Natural killer cell (primary cell): ENCODE measurements around the gene DIRAS1. TPM values are rescaled to one million over a fixed set of nuclear protein-coding genes. Genes with fewer than 3 reads are reported as not detected.

ENCODE experiments used
- ATAC-seq, 3 donors: fragments of 150-1000 bp in 2 of 3; fragments of 200-7000 bp in 1 of 3; cut with Tn5 transposase; 1 replicate in 1 of 3; 2 replicates in 2 of 3; pipeline ENCODE4 v1.10.0; 2021; ENCODE audit warnings: mild to moderate bottlenecking in 2 of 3, moderate library complexity in 2 of 3
- DNase-seq, 2 donors: peaks; one replicate each; pipeline versions ENCODE4 v3.0.0 to v3.0.0-alpha.2; 2013 to 2021; ENCODE audit warnings: mixed read lengths in 1 of 2
- H3K27ac ChIP-seq: one replicate; pipeline ENCODE4 v1.5.1; 2013; ENCODE audit warnings: mild to moderate bottlenecking, low read length
- H3K27me3 ChIP-seq: one replicate; pipeline ENCODE4 v1.6.1; 2013; ENCODE audit warnings: low read length; ENCODE audit not compliant: control insufficient read depth, insufficient read depth
- H3K36me3 ChIP-seq: one replicate; pipeline ENCODE4 v1.6.1; 2013; ENCODE audit warnings: low read length; ENCODE audit not compliant: control insufficient read depth, insufficient read depth
- H3K4me1 ChIP-seq: one replicate; pipeline ENCODE4 v1.6.1; 2013; ENCODE audit warnings: low read length; ENCODE audit not compliant: control insufficient read depth, insufficient read depth
- H3K4me3 ChIP-seq: one replicate; pipeline ENCODE4 v1.5.1; 2013; ENCODE audit warnings: low read length
- H3K9me3 ChIP-seq: one replicate; pipeline ENCODE4 v1.6.1; 2013; ENCODE audit warnings: low read length; ENCODE audit not compliant: control insufficient read depth, insufficient read depth
- H3K27ac Mint-ChIP-seq, 2 donors: one replicate each; pipeline ENCODE4 v1.8.0; 2022; ENCODE audit warnings: mild to moderate bottlenecking in 2 of 2, mixed read lengths in 2 of 2, moderate library complexity in 1 of 2
- H3K27me3 Mint-ChIP-seq, 2 donors: one replicate each; pipeline ENCODE4 v1.8.0; 2022; ENCODE audit warnings: low read depth in 2 of 2, mixed read lengths in 2 of 2
- H3K36me3 Mint-ChIP-seq: one replicate; pipeline ENCODE4 v1.8.0; 2022; ENCODE audit warnings: mixed read lengths
- H3K4me1 Mint-ChIP-seq, 2 donors: one replicate each; pipeline ENCODE4 v1.8.0; 2022; ENCODE audit warnings: mixed read lengths in 2 of 2
- H3K4me3 Mint-ChIP-seq: one replicate; pipeline ENCODE4 v1.8.0; 2022; ENCODE audit warnings: mild to moderate bottlenecking, moderate library complexity, mixed read lengths
- H3K9me3 Mint-ChIP-seq, 2 donors: one replicate each; pipeline ENCODE4 v1.8.0; 2022; ENCODE audit warnings: mixed read lengths in 2 of 2
- WGBS: methylation state at CpG from one replicate; pipeline ENCODE4 v1.1.7; 2013; ENCODE audit warnings: missing lambda C conversion rate; ENCODE audit not compliant: insufficient coverage; 5-methylcytosine and 5-hydroxymethylcytosine counted together
- intact Hi-C: fragments of 100-400 bp; cut with micrococcal nuclease; formaldehyde crosslinking; loops from one replicate; pipeline ENCODE4 v1.14.2; 2022
- total RNA-seq, 4 donors: library from RNA; stranded (reverse); fragments of 120-200 nt in 1 of 4; gene quantifications; one replicate each; pipeline versions ENCODE4 v1.2.3 to v1.2.4, GENCODE V29; 2013 to 2022
- TF ChIP-seq, protein P1 (sequence below): fragments of 200-600 bp; IDR thresholded peaks from one replicate; pipeline ENCODE4 v1.8.0; 2022; ENCODE audit warnings: antibody characterized with exemption

Gene DIRAS1
- total RNA-seq, 3 donors from 2014 or later (not counting 1 experiment from before 2014, with no cell fraction given): 0.12 to 0.48 (median 0.18) TPM

DNA sequence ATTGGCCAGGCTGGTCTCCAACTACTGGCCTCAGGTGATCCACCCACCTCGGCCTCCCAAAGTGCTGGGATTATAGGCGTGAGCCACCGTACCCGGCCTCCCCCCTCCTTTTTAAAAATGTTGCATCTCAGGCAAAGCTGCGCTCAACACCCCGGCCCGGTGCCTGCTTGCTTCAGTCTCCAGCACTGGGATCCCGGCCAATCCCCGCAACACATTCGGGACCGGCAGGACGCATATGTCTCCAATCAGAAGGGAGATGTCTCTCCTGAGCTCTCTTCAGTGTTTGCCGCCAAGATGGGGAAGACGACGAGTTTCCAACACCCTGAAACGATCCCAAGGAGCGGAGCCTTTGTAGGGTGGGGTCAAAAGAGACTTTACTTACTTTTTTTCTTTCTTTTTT lies 34.8 kb downstream of the DIRAS1 start:
- Mint-ChIP-seq H3K4me1 (no peaks in the 10 kb centered on the region), H3K36me3 (no peaks in the 10 kb centered on the region), H3K27me3 (no peaks in the 10 kb centered on the region), H3K4me3 (no peak overlapping the region), H3K9me3 (no peaks in the 10 kb centered on the region), H3K27ac (no peak overlapping the region)
- intact Hi-C loops: no loop called here
- Histone ChIP-seq H3K4me1 (peaks cover 4% of the 10 kb centered on the region), H3K4me3 (no peak overlapping the region), H3K36me3 (no peaks in the 10 kb centered on the region), H3K27me3 (no peaks in the 10 kb centered on the region), H3K27ac (no peak overlapping the region), H3K9me3 (no peaks in the 10 kb centered on the region)
- no peak for DNase-seq
- TF ChIP-seq, protein P1, sequence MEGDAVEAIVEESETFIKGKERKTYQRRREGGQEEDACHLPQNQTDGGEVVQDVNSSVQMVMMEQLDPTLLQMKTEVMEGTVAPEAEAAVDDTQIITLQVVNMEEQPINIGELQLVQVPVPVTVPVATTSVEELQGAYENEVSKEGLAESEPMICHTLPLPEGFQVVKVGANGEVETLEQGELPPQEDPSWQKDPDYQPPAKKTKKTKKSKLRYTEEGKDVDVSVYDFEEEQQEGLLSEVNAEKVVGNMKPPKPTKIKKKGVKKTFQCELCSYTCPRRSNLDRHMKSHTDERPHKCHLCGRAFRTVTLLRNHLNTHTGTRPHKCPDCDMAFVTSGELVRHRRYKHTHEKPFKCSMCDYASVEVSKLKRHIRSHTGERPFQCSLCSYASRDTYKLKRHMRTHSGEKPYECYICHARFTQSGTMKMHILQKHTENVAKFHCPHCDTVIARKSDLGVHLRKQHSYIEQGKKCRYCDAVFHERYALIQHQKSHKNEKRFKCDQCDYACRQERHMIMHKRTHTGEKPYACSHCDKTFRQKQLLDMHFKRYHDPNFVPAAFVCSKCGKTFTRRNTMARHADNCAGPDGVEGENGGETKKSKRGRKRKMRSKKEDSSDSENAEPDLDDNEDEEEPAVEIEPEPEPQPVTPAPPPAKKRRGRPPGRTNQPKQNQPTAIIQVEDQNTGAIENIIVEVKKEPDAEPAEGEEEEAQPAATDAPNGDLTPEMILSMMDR: no peak
- 89% methylated on average over 17 of the region's 17 CpGs for WGBS
- ATAC-seq: no peak

DNA sequence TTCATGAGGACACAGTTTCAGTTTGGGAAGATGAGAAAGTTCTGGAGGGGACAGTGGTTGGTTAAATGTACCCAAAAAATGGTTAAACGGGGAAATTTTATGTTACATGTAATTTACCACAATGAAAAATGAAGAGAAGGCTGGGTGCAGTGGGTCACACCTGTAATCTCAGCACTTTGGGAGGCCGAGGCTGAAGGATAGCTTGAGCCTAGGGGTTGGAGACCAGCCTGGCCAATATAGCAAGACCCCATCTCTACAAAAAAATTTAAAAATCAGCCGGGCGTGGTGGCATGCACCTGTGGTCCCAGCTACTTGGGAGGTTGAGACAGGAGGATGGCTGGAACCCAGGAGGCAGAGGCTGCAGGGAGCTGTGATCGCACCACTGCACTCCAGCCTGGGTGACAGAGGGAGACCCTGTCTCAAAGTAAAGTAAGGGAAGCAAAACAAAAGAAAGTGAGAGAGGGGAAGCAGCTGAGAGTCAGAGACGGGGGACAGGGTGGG lies 35.9 kb downstream of the DIRAS1 start:
- DNase-seq (no peak), ATAC-seq (no peak)
- Mint-ChIP-seq H3K4me1 (no peaks in the 10 kb centered on the region), H3K27ac (no peak overlapping the region), H3K4me3 (no peak overlapping the region), H3K36me3 (no peaks in the 10 kb centered on the region), H3K9me3 (no peaks in the 10 kb centered on the region), H3K27me3 (no peaks in the 10 kb centered on the region)
- intact Hi-C loops: no loop called here
- Histone ChIP-seq H3K9me3 (no peaks in the 10 kb centered on the region), H3K27me3 (no peaks in the 10 kb centered on the region), H3K4me3 (no peak overlapping the region), H3K27ac (no peak overlapping the region), H3K36me3 (no peaks in the 10 kb centered on the region), H3K4me1 (peaks cover 8% of the 10 kb centered on the region)
- TF ChIP-seq, protein P1: no peak
- WGBS: 91% methylated on average over 6 of the region's 6 CpGs

DNA sequence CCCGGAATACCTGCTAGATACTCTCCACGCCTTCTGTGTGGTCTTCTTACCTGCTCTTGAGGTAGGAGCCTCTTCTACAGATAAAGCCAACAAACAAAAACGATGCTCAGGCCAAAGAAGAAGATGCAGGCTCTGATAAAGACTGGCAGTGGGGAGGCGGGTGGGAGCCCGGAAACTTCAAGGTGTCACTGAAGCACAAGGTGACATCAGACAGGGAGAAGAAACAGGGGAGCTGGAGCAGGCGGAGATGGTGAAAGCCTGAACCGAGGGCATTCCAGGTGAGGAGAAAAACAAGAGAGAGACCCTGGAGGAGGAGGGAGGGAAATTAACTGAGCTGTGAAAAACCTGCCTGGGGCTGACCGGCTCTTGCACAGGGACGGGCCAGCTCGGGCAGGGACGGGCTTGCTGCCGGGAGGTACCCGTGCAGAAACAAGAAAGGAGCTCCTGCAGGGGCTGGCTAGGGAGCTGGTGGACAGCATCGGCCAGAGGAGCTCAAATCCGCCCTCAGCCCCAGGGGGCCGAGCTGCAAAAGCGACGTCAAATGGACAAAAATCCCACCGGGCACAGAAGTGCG lies 37.7 kb downstream of the DIRAS1 start:
- intact Hi-C loops: no loop called here
- H3K27ac Mint-ChIP-seq: no peak overlapping the region
- TF ChIP-seq, protein P1: no peak
- no peak overlapping the region for H3K4me3 ChIP-seq
- peaks cover 11% of the 10 kb centered on the region for H3K4me1 ChIP-seq
- H3K36me3 Mint-ChIP-seq: no peaks in the 10 kb centered on the region
- H3K9me3 Mint-ChIP-seq: no peaks in the 10 kb centered on the region
- H3K27ac ChIP-seq: no peak overlapping the region
- no peak for ATAC-seq
- no peak overlapping the region for H3K4me3 Mint-ChIP-seq
- H3K36me3 ChIP-seq: no peaks in the 10 kb centered on the region
- H3K27me3 Mint-ChIP-seq: peaks cover 0 to 3% of the 10 kb centered on the region in 2 donors
- no peaks in the 10 kb centered on the region for H3K27me3 ChIP-seq
- H3K4me1 Mint-ChIP-seq: no peaks in the 10 kb centered on the region
- no peak for DNase-seq
- H3K9me3 ChIP-seq: no peaks in the 10 kb centered on the region
- WGBS: 92% methylated on average over 20 of the region's 20 CpGs

DNA sequence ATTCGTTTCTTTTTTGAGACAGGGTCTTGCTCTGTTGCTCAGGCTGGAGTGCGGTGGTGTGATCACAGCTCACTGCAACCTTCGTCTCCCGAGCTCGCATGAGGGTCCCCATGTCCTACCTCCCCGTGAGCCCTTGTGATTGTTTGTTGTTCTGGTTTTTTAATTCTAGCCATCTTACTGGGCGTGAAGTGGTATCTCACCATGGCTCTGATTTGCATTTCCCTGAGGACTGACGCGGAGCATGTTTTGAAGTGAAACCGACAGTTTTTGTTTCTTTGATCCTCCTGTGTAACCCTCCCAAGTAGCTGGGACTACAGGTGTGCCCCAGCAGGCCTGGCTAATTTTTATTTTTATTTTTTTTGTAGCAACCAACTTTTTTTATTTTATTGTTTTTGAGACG lies 40.4 kb downstream of the DIRAS1 start:
- Mint-ChIP-seq H3K36me3 (no peaks in the 10 kb centered on the region), H3K27ac (no peak overlapping the region), H3K9me3 (no peaks in the 10 kb centered on the region), H3K4me3 (no peak overlapping the region), H3K27me3 (peaks cover 0 to 3% of the 10 kb centered on the region in 2 donors), H3K4me1 (no peaks in the 10 kb centered on the region)
- H3K27me3 ChIP-seq: no peaks in the 10 kb centered on the region
- H3K27ac ChIP-seq: peak overlapping the region; percentile 88
- no peaks in the 10 kb centered on the region for H3K36me3 ChIP-seq
- intact Hi-C loops: no loop called here
- TF ChIP-seq, protein P1: no peak
- H3K9me3 ChIP-seq: no peaks in the 10 kb centered on the region
- H3K4me3 ChIP-seq: no peak overlapping the region
- DNase-seq (no peak), ATAC-seq (no peak)
- H3K4me1 ChIP-seq: peaks cover 25% of the 10 kb centered on the region
- 79% methylated on average over 10 of the region's 11 CpGs for WGBS
